ENCODE measurements around the gene TM2D1.
"Not testable (repeated sequence)": the region's sequence is repeated elsewhere in the genome, so short reads cannot be mapped to it uniquely, and the experiment has no call there.

Gene TM2D1

DNA sequence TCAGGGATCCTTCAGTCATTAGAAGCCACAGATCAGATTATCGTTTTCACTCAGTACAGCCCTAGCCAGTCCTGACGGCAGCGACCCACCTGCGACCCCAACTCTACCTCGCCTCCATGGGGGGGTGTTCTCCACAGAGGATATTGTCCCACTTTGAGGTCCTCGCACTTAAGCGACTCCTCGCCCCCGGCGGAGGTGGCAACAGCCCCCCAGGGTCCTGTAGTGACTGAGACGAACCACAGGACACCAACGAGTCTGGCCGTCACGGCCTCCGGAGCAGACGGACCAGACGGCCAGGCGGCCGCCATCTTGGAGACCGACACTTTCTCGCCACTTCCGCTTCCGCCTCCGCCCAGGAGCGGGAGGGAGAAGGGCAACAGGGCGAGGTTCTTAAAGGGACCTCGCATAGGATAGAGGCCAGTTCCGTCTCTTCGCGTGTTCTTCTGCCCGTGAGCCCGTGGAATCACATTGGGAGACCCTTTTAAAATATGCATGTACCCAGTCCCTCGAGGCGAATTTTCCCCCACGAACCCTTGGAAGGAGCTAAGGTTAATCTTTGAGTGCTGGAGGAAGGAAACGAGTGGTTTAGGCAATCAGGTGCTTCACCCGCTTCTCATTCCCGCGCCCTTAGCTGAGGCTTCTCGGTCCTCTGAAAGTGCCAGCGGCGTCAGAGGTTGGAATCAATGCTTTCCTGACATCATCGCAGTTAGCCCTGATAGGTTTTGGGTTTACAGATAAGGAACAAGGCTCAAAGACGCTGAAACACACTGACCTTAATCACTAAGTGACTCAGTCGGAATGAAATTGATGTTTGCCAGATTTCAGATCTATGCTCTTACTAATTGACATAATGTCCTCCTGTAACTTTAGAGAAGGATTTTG, at the start of gene TM2D1:
Gene TM2D1 (minus strand): TSS at position 329 of the 882 bp plus-strand sequence. CDS start 21 bp downstream, at position 308.
- peak; percentile 85 for DNase-seq (ENCODE audit: low read depth)

GRCh38 chr1:61770131-61770530, 45.2 kb upstream of the TM2D1 start:
- no peak for DNase-seq (ENCODE audit: low read depth)

DNA sequence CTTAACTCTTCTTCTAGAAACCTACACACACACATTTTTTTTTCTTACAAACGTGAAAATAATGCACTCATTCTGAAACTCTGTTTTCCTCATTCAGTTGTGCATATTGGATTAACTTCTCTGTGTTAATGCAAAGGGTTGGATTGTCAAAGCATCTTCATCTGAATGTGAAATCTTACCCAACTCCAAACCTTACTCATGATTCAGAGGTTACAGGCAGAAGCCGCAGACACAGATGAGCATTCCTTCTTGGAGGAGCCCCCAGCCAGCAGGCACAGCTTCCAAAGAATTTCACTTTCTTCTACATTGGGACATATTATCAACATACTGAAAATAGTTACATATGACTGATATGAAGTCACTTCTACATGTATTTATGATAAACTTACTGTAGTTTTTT, 33.0 kb upstream of the TM2D1 start:
- DNase-seq (ENCODE audit: low read depth): peak; percentile 60

GRCh38 chr1:61756773-61757172, 31.8 kb upstream of the TM2D1 start:
- no peak for DNase-seq (ENCODE audit: low read depth)

GRCh38 chr1:61754545-61754944, 29.6 kb upstream of the TM2D1 start:
- DNase-seq (ENCODE audit: low read depth): no peak

- DNase-seq (ENCODE audit: low read depth): no peak
Measured at GRCh38 chr1:61753998-61754508, 29.1 kb upstream of the TM2D1 start.

- DNase-seq (ENCODE audit: low read depth): no peak
Measured at GRCh38 chr1:61752921-61753389, 28.0 kb upstream of the TM2D1 start.

- no peak for DNase-seq (ENCODE audit: low read depth)
Measured at GRCh38 chr1:61749574-61749973, 24.6 kb upstream of the TM2D1 start.

DNA sequence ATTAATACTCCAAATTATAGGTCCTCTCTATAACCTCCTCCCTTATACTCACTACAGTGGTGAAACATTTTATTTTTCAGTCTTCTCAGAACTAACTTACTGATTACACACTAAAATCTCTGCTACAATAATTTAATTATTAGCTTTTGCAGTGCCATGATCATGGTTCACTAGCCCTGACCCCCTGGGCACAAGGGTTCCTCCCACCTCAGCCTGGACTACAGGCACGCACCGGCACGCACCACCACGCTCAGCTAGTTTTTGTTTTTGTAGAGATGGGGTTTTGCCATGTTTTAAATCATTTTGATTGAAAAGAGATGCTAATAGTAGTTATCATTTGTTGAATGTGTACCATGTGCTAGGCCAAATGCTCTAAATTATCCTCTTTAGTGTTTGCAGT, 23.6 kb upstream of the TM2D1 start:
- no peak for DNase-seq (ENCODE audit: low read depth)

DNA sequence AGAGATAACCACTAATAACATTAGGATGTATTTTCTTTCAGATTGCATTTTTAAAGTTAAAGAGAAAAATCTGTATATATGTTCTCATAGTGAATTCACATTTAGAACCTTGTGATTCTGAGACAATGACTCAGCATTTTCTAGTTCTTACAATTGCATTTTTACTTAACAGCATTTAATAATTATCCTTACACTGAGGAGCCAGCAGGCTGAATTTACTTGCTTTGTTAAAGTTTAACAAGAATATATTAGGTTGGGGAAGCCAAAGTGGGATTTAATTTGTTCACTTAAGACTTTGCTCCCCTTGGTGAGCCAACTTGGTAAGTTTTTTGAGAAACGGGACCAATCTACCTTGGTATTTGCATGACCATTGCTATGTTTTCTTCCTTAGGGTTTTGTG, 21.9 kb upstream of the TM2D1 start:
- peak; percentile 28 for DNase-seq (ENCODE audit: low read depth)

- DNase-seq (ENCODE audit: low read depth): no peak
Measured at GRCh38 chr1:61743716-61744580, 19.0 kb upstream of the TM2D1 start.

DNA sequence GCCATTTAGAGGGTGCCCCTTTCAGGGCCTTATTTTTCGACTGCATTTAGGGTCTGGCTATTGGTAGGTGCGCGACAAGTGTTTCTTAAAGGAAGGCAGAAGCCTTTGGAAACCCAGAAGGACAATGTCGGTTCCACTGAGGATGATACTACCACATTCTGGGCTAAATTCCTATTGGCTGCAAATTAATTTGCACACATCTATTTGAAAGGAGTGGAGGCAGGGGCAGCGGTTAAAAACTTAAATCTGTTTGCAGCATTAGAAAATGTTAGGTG, 18.4 kb upstream of the TM2D1 start:
- no peak for DNase-seq (ENCODE audit: low read depth)

- peak; percentile 55 for DNase-seq (ENCODE audit: low read depth)
Measured at GRCh38 chr1:61742620-61743430, 17.9 kb upstream of the TM2D1 start.

GRCh38 chr1:61741711-61742619, 17.0 kb upstream of the TM2D1 start, which contains the start of gene PATJ:
Gene PATJ, plus strand, starts transcription at chr1:61742480. Its CDS starts 20,413 bp downstream, at chr1:61762893.
- peak; percentile 3 for DNase-seq (ENCODE audit: low read depth)

DNA sequence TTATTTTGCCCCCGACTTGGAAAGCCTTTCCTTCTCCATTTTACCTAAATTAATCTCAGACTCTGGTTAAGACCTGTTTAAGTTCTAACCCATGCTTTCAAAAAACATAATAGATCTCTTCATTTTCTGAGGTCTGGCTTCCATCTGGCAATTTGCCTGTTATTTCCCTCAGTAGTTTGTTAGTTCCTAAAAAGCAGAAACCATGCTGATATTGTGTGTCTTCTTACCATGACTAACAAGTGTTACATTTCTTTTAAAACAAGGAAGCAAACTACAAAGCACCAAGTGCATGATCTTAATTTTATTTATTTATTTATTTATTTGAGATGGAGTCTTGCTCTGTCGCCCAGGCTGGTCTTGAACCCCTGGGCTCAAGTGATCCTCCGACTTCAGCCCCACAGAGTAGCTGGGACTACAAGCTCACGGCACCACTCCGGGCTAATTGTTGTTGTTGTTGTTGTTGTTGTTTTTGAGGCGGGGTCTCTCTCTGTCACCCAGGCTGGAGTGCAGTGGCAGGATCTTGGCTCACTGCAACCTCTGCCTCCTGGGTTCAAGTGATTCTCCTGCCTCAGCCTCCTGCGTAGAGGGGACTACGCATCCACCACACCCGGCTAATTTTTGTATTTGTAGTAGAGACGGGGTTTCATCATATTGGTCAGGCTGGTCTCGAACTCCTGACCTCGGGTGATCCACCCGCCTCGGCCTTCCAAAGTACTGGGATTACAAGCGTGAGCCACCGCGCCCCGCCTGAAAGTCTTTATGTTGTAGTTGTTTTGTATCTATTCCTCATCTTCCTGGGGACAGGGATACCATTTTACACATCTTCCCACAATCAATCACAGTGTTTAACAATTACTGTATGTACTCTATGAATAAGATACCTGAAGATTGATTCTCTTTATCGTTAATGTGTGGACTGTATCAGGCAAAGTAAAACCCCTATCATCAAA, 16.1 kb upstream of the TM2D1 start:
- DNase-seq (ENCODE audit: low read depth): no peak

DNA sequence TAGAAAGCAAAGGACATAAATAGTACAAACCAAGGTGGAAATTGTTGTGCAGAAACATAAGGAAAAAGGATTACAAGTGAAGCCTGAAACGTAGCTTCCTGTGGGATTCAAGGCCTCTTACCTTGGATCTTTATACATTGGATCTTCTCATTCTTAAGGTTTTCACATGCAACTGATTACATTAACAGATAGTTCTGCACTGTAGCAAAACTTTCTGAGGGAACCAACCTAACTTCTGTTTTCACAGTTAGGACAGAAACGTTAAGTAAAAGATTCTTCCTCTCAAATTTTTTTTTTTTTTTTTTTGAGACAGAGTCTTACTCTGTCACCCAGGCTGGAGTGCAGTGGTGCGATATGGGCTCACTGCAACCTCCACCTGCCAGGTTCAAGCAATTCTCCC, 7.8 kb upstream of the TM2D1 start:
- DNase-seq (ENCODE audit: low read depth): no peak

DNA sequence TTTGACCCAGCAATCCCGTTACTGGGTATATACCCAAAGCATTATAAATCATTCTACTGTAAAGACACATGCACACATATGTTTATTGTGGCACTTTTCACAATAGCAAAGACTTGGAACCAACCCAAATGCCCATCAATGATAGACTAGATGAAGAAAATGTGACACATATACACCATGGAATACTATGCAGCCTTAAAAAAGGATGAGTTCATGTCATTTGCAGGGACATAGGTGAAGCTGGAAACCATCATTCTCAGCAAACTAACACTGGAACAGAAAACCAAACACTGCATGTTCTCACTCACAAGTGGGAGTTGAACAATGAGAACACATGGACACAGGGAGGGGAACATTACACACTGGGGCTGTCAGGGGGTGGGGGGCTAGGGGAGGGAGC, 5.7 kb upstream of the TM2D1 start:
- not testable (repeated sequence) for DNase-seq (ENCODE audit: low read depth)

DNA sequence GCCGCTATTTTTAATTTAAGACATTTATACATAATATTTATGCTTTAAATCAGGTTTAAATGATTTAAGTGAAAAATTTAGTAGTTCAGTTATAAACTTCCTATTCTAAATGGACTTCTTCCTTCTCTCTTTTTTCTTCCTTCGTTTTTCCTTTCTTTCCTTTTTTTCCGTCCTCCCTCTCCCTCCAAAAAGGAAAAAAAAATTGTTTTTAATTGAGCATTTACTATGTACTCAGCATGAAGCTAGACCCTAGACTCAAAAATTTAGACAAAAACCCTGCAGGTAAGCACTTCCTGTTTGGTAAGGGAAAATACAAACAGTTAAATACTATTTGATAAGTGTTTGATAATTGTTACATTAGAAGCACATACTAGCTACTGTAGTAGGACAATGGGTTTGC, 2.6 kb upstream of the TM2D1 start:
- DNase-seq (ENCODE audit: low read depth): no peak

DNA sequence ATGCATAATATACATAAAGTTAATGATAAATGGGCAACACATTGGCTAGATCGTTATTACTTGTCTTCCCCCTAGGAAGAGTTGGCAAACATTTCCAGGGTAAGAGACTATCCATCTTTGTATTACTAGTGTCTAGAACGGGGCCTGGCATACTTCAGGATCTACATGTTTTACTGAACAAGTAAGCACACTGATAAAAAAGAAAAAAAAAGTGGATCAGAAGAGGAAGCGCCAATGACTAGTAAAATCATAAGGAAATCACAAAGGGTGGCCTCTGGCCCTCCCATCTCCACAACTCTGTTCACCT, 482 bp downstream of the TM2D1 start:
- DNase-seq (ENCODE audit: low read depth): no peak
